H1 (cell line): ENCODE data around the gene RDH16. TPM values are rescaled to one million over a fixed set of nuclear protein-coding genes. Genes with fewer than 3 reads are reported as not detected.

Experiments
- CTCF ChIP-seq, 3 experiments: IDR thresholded peaks; 1 replicate in 2 of 3; 2 replicates in 1 of 3; pipeline versions ENCODE4 v1.5.1 to v1.6.1; 2011; ENCODE audit warnings: low read length in 3 of 3, mild to moderate bottlenecking in 3 of 3, inconsistent platforms in 2 of 3, low read depth in 1 of 3, moderate library complexity in 1 of 3; ENCODE audit not compliant: insufficient read depth in 1 of 3; ENCODE audit errors: control extremely low read depth in 1 of 3
- E2F6 ChIP-seq: IDR thresholded peaks from 2 replicates; pipeline ENCODE4 v1.6.1; 2012; ENCODE audit warnings: inconsistent platforms
- EZH2 ChIP-seq: fragments of 200-600 bp; sonication (generic); IDR thresholded peaks from 2 replicates; pipeline ENCODE4 v1.7.1; 2012; ENCODE audit warnings: low read depth, mild to moderate bottlenecking, moderate library complexity, low read length, inconsistent platforms; ENCODE audit not compliant: severe bottlenecking
- NANOG ChIP-seq: IDR thresholded peaks from 2 replicates; pipeline ENCODE4 v1.6.1; 2011; ENCODE audit warnings: low read length, low read depth, mild to moderate bottlenecking, inconsistent platforms; ENCODE audit not compliant: insufficient read depth, poor library complexity, severe bottlenecking
- RXRA ChIP-seq: IDR thresholded peaks from 2 replicates; pipeline ENCODE4 v1.6.1; 2011; ENCODE audit warnings: low read depth, mild to moderate bottlenecking, low read length, moderate library complexity; ENCODE audit not compliant: insufficient read depth
- SIX5 ChIP-seq: IDR thresholded peaks from 2 replicates; pipeline ENCODE4 v1.6.1; 2011; ENCODE audit warnings: mild to moderate bottlenecking, low read depth, low read length
- polyA plus RNA-seq, 7 experiments: library from polyadenylated mRNA; depleted of rRNA in 3 of 7; stranded (reverse) in 5 of 7; unstranded in 2 of 7; fragments of >200 nt in 5 of 7; fragments of 200-250 nt in 2 of 7; gene quantifications; 1 replicate in 5 of 7; 2 replicates in 1 of 7; 4 replicates in 1 of 7; pipeline versions ENCODE4 v1.2.1 to v1.2.3, GENCODE V29; 2011 to 2013; ENCODE audit warnings: missing spikeins in 2 of 7, mixed read lengths in 2 of 7
- total RNA-seq: library from RNA; stranded (reverse); fragmentation: NEBNext Ultra II Directional; extraction: Animal tissue kit (Norgen Biotek cat#: 25700); gene quantifications from 2 replicates; pipeline ENCODE4 v1.2.1, GENCODE V29; 2021

Gene RDH16
- total and polyA plus RNA-seq, 2 of the 8 experiments (the other 6 are each of a cell fraction or from before 2014, with no cell fraction given), result 0.30 to 0.79 TPM

GRCh38 chr12:56914724-56915123, 42.7 kb downstream of the RDH16 start (continued):
- TF ChIP-seq NANOG, result no peak
- no peak for TF ChIP-seq E2F6
- TF ChIP-seq SIX5, result no peak
- TF ChIP-seq CTCF (IDR thresholded peaks at IDR 0.05; ENCODE audit: control extremely low read depth in 1 of 3, insufficient read depth in 1 of 3, low read depth in 1 of 3, low read length in 3 of 3), result no peak
- TF ChIP-seq RXRA, result no peak
- TF ChIP-seq EZH2, result no peak
